Measurements from ENCODE around the gene ZNF653. TPM values are rescaled to one million over a fixed set of nuclear protein-coding genes. Genes with fewer than 3 reads are reported as not detected.
A peak's percentile ranks its signal among the peaks of the same experiment; 100 is the strongest.

ZNF653 gene
- total and polyA plus RNA-seq, 2 donors (not counting 3 experiments of a cell fraction or from before 2014, with no cell fraction given), result 7.0 to 8.7 TPM

- TF ChIP-seq EZH2 (IDR thresholded peaks at IDR 0.05; ENCODE audit: borderline replicate concordance, low read depth, low read length, severe bottlenecking) (peak; percentile 30), FOS (IDR thresholded peaks at IDR 0.05; ENCODE audit: borderline replicate concordance, insufficient read depth, low read length) (no peak), JUN (IDR thresholded peaks at IDR 0.05; ENCODE audit: borderline replicate concordance, insufficient read depth, insufficient read length, low read depth) (no peak), POLR2AphosphoS5 (IDR thresholded peaks at IDR 0.05; ENCODE audit: insufficient read depth, low read depth, low read length) (no peak), CTCF (IDR thresholded peaks at IDR 0.05; ENCODE audit: extremely low read depth in 1 of 2, insufficient read depth in 1 of 2, low read depth in 1 of 2, low read length in 2 of 2) (no peak)
- H3K9me1 ChIP-seq (replicated peaks; ENCODE audit: control insufficient read depth, extremely low read depth, insufficient read depth, low read length), result no peaks in the 10 kb centered on the region
- no peaks in the 10 kb centered on the region for H3K79me2 ChIP-seq (ENCODE audit: control insufficient read depth, insufficient read depth, low read length)
- H3K9me3 ChIP-seq (replicated peaks; ENCODE audit: control insufficient read depth, insufficient read depth, low read length), result no peaks in the 10 kb centered on the region
- FAIRE-seq (no peak), DNase-seq (ENCODE audit: low read depth, low spot score) (no peak)
- dilution Hi-C loops (cut with MboI; ENCODE audit: extremely low pct_ligation_motif_present, low sequenced_read_pairs), result no loop called here
- H3K4me1 ChIP-seq (ENCODE audit: control insufficient read depth, extremely low read depth, insufficient read depth, low read length), result peaks cover 3% of the 10 kb centered on the region
- H3K27me3 ChIP-seq (ENCODE audit: control insufficient read depth in 2 of 2, insufficient read depth in 2 of 2, low read length in 2 of 2), result peaks cover 13 to 25% of the 10 kb centered on the region in 2 experiments
- H3K4me3 ChIP-seq (replicated peaks in 1 of 3; ENCODE audit: insufficient read depth in 1 of 3, low read depth in 1 of 3, low read length in 3 of 3), result no peak overlapping the region
- intact Hi-C loops (cut with micrococcal nuclease), result no loop called here
- POLR2A ChIA-PET, result no interaction called here
- CTCF ChIA-PET, result interaction anchor here (1.0 kb wide), 1 partner anchor 186 kb away, joined by 3 read pairs; no protein-coding TSS in a partner anchor
- no TSS peak for BruUV-seq (replicated peaks)
- H2AFZ ChIP-seq (ENCODE audit: low read depth, low read length), result no peak overlapping the region
- H3K36me3 ChIP-seq (ENCODE audit: control insufficient read depth in 2 of 2, extremely low read depth in 1 of 2, insufficient read depth in 2 of 2, low read length in 2 of 2), result no peaks in the 10 kb centered on the region
- H3K9ac ChIP-seq (replicated peaks; ENCODE audit: extremely low read depth, insufficient read depth, low read length), result no peak overlapping the region
- H4K20me1 ChIP-seq (replicated peaks; ENCODE audit: control insufficient read depth, extremely low read depth, insufficient read depth, low read length), result no peaks in the 10 kb centered on the region
- no peak overlapping the region for H3K4me2 ChIP-seq (ENCODE audit: insufficient read depth, low read length)
- H3K27ac ChIP-seq (ENCODE audit: insufficient read depth, low read depth, low read length), result no peak overlapping the region
Observed at GRCh38 chr19:11479898-11480714, 25.5 kb downstream of the ZNF653 start.
